ENCODE measurements around the gene LDLRAD4.

DNA sequence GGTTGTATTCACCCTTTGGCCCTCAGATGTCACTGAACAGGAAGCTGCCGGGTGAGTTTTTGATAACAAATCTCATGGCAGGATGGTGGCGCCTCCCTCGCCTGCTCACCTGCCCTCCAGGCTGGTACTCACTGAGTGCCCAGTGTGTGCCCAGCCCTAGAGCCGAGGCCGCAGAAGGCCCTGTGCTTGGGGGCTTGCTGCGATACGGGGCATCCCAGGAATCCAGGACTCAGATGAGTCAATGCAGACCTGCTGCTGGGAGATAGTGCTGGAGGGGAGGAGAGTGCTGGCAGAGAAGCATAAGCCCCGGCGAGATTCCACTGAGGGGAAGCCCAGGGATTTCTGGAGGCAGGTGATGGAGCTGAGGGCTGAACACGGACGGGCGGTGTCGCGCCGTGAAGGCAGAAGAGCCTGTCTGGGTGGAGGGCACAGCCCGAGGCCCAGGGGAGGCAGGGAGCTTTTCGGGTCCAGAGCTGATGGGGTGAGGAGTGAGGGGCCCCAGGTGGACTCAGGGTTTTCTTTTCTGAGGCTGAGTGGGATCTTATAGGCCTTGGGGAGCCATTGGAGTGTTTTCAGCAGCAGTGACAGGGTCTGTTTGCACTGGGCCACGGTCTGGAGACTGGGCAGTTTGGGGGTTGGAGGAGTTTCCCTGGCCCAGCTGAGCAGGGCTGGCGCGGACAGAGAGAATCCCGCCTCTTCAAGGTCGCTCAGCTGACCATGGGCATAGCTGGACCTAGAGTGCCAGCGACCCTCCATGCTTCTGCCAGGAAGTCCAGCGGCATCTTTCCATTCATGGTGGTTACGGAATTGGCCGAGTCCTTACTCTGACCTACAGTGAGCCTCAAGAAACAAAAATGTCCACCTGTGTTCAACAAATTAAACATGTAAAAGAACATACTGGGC is 35.5 kb downstream of the LDLRAD4 start:
- TF ChIP-seq OSR1 (CRISPR knock-in tag; IDR thresholded peaks at IDR 0.05), result no peak
- no peak for TF ChIP-seq CSDC2 (CRISPR knock-in tag; IDR thresholded peaks at IDR 0.05)
- TF ChIP-seq ZFP30 (CRISPR knock-in tag; IDR thresholded peaks at IDR 0.05), result no peak
- TF ChIP-seq, protein P1, sequence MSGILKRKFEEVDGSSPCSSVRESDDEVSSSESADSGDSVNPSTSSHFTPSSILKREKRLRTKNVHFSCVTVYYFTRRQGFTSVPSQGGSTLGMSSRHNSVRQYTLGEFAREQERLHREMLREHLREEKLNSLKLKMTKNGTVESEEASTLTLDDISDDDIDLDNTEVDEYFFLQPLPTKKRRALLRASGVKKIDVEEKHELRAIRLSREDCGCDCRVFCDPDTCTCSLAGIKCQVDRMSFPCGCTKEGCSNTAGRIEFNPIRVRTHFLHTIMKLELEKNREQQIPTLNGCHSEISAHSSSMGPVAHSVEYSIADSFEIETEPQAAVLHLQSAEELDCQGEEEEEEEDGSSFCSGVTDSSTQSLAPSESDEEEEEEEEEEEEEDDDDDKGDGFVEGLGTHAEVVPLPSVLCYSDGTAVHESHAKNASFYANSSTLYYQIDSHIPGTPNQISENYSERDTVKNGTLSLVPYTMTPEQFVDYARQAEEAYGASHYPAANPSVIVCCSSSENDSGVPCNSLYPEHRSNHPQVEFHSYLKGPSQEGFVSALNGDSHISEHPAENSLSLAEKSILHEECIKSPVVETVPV (CRISPR knock-in tag; IDR thresholded peaks at IDR 0.05), result no peak
- TF ChIP-seq, protein P2, sequence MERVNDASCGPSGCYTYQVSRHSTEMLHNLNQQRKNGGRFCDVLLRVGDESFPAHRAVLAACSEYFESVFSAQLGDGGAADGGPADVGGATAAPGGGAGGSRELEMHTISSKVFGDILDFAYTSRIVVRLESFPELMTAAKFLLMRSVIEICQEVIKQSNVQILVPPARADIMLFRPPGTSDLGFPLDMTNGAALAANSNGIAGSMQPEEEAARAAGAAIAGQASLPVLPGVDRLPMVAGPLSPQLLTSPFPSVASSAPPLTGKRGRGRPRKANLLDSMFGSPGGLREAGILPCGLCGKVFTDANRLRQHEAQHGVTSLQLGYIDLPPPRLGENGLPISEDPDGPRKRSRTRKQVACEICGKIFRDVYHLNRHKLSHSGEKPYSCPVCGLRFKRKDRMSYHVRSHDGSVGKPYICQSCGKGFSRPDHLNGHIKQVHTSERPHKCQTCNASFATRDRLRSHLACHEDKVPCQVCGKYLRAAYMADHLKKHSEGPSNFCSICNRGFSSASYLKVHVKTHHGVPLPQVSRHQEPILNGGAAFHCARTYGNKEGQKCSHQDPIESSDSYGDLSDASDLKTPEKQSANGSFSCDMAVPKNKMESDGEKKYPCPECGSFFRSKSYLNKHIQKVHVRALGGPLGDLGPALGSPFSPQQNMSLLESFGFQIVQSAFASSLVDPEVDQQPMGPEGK (CRISPR knock-in tag; IDR thresholded peaks at IDR 0.05; ENCODE audit: borderline replicate concordance), result no peak
- TF ChIP-seq ARNTL (CRISPR knock-in tag; IDR thresholded peaks at IDR 0.05; ENCODE audit: borderline replicate concordance, low read depth), result no peak
- no peak for TF ChIP-seq PPARA (CRISPR knock-in tag; IDR thresholded peaks at IDR 0.05; ENCODE audit: borderline replicate concordance)
- no peak for TF ChIP-seq TOX (CRISPR knock-in tag; IDR thresholded peaks at IDR 0.05; ENCODE audit: borderline replicate concordance)
- TF ChIP-seq ISL1 (CRISPR knock-in tag; IDR thresholded peaks at IDR 0.05), result no peak
- no peak for TF ChIP-seq SNAI2 (CRISPR knock-in tag; IDR thresholded peaks at IDR 0.05)
- no peak for TF ChIP-seq ZFP3 (CRISPR knock-in tag; IDR thresholded peaks at IDR 0.05)

Measured in SK-N-SH treated with all-trans-retinoic acid at 6 μM for 48 hours (cell line).